A375 (cell line): ENCODE measurements around the gene PPP1R1A. TPM values are rescaled to one million over a fixed set of nuclear protein-coding genes. Genes with fewer than 3 reads are reported as not detected.

Experiments used
- total RNA-seq: library from RNA; depleted of rRNA; stranded (reverse); fragments of >200 nt; shearing (Covaris generic); gene quantifications from 2 replicates; pipeline ENCODE4 v1.2.3, GENCODE V29; 2014; rRNA removed

PPP1R1A gene, protein sequence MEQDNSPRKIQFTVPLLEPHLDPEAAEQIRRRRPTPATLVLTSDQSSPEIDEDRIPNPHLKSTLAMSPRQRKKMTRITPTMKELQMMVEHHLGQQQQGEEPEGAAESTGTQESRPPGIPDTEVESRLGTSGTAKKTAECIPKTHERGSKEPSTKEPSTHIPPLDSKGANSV
- not detected in 2 replicates for total RNA-seq

DNA sequence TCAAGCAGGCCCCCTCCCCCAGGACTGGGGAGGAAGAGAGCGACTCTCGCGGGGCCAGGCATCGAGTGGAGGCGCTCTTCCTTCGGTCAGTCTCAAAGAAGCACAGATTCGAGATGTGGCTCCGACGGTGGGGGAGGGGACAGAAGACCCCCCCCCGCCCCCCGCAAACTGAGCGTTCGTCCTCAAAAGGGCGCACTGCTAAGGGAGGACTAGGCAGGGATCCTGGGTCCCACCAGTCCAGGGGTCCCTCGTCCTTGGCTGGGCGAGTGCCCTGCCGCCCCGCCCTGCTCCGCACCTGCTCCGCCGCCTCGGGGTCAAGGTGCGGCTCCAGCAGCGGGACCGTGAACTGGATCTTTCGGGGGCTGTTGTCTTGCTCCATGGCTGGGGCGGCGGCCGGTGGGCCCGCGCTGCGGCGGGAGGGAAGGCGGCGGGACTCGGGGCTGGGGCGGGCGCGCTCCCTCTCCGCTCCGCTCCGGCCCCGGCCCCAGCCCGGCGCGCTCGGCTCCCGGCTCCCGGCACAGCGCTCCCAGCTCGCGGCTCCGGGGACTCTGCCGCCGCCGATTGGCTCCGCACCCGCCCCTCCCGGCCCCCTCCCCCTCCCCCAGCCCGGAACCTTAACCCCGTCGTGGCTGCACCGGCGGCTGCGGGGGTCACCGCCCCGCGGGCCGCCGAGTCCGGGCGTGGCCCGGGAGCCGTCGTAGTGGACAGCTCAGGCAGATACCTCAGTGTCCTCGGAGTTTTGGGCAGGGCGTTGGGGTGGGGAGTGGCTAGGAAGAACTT is at the start of gene PPP1R1A:
Gene PPP1R1A, minus strand, starts transcription at position 550 of the 780 bp plus-strand sequence. Its CDS starts 171 bp downstream, at position 379.

DNA sequence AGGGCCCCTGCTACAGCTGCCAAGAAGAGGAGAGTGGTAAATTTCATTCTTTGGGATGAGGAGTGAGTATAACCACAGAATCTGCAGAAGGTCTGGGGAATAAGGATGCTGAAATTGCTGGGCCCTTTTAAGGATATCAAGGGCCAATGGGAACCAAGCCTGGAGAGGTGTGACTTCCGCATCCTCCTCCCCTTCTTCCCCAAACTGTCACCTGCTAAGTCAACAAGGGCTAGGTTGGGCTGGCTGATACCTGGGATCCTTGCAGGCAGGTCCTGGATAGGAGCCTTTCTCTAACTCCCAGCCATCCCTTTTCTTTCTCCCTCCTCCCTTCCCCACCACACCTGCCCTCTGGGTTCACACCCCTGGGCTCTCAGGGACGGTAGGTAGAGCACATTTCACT is 46.3 kb upstream of the PPP1R1A start, which contains the start of gene LACRT:
Gene LACRT, minus strand, starts transcription at position 101 of the 400 bp plus-strand sequence. Its CDS starts 54 bp downstream, at position 47.

Other genes with a start within 250 kb of the PPP1R1A start
- 0.16 TPM in 1 of 2 replicates, not detected in the other for gene GPR84, start 224.2 kb downstream of the PPP1R1A start, total RNA-seq
- gene ZNF385A, start 203.9 kb downstream of the PPP1R1A start, total RNA-seq = 7.3 and 8.1 TPM in 2 replicates
- gene ITGA5, start 169.4 kb downstream of the PPP1R1A start, total RNA-seq = 93.5 and 94.4 TPM in 2 replicates
- gene GTSF1, start 115.1 kb downstream of the PPP1R1A start, total RNA-seq = 115 and 161 TPM in 2 replicates
- gene NCKAP1L, start 90.9 kb downstream of the PPP1R1A start, total RNA-seq = not detected in 2 replicates
- gene PDE1B, start 39.1 kb downstream of the PPP1R1A start, total RNA-seq = 0.13 and 0.34 TPM in 2 replicates
- not detected in 2 replicates for gene LACRT, start 46.2 kb upstream of the PPP1R1A start, total RNA-seq
- gene DCD, start 59.7 kb upstream of the PPP1R1A start, total RNA-seq = not detected in 2 replicates